ENCODE data around the gene NTN1.
A peak's percentile ranks its signal among the peaks of the same experiment; 100 is the strongest.

Gene NTN1

GRCh38 chr17:9185142-9185541, 163.8 kb downstream of the NTN1 start:
- Histone ChIP-seq H3K4me2 (peak overlapping the region; percentile 82; the same call in 1 of the 2 replicates), H4K20me1 (peaks cover 59% of the 10 kb centered on the region), H3K9me3 (no peaks in the 10 kb centered on the region), H3K36me3 (no peaks in the 10 kb centered on the region), H3K27me3 (peaks cover 63% of the 10 kb centered on the region), H3K4me1 (peaks cover 65% of the 10 kb centered on the region), H3K4me3 (no peak overlapping the region), H3K9ac (no peak overlapping the region), H3K27ac (no peak overlapping the region)
- no peak for TF ChIP-seq Cebpa-rat (IDR thresholded peaks at IDR 0.05)

- H3K27me3 ChIP-seq = peaks cover 56% of the 10 kb centered on the region
- H3K9me3 ChIP-seq = no peaks in the 10 kb centered on the region
- TF ChIP-seq Cebpa-rat (IDR thresholded peaks at IDR 0.05) = no peak
- peaks cover 52% of the 10 kb centered on the region for H4K20me1 ChIP-seq
- no peak overlapping the region for H3K4me3 ChIP-seq
- H3K4me1 ChIP-seq = peaks cover 65% of the 10 kb centered on the region
- no peak overlapping the region for H3K9ac ChIP-seq
- H3K27ac ChIP-seq = no peak overlapping the region
- H3K4me2 ChIP-seq = peak overlapping the region; percentile 22; the same call in 1 of the 2 replicates
- H3K36me3 ChIP-seq = no peaks in the 10 kb centered on the region
Observed at GRCh38 chr17:9185688-9186284, 164.5 kb downstream of the NTN1 start.

DNA sequence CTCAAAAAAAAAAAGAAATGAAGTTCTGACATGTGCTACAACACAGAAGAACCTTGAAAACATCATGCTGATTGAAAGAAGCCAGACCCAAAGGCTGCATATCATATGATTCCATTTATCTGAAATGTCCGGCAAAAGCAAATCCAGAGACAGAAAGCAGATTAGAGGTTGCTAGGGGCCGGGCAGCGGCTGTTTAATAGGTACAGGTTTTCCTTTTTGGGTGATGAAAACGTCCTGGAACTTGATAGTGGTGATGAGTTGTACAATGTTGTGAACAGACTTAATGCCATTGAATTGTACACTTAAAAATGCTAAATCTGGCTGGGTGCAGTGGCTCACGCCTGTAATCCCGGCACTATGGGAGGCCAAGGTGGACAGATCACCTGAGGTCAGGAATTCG, 166.5 kb downstream of the NTN1 start:
- Histone ChIP-seq H3K36me3 (no peaks in the 10 kb centered on the region), H3K9ac (no peak overlapping the region), H3K4me2 (no peak overlapping the region), H4K20me1 (peaks cover 32% of the 10 kb centered on the region), H3K4me1 (peaks cover 60% of the 10 kb centered on the region), H3K27ac (no peak overlapping the region), H3K27me3 (peaks cover 36% of the 10 kb centered on the region), H3K9me3 (no peaks in the 10 kb centered on the region), H3K4me3 (no peak overlapping the region)
- TF ChIP-seq Cebpa-rat (IDR thresholded peaks at IDR 0.05) = no peak

DNA sequence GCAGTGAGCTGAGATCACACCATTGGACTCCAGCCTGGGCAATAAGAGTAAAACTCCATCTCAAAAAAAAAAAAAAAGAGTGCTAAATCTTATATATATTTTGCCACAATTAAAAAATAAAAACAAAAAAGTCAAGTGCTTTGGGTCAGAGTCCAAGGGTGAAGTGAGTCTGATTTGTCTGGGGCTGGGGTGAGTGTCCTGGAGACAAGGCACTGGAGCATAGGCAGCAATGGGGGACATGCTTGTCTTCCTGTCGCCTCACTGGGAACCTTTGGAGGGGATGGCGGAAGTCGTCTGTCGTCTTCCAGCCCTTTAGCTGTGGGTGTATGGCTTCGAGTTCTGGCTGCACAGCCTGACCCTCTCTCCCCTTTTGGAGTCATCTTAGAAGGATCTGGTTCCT, 167.1 kb downstream of the NTN1 start:
- Histone ChIP-seq H3K27me3 (peaks cover 36% of the 10 kb centered on the region), H3K4me2 (peak overlapping the region; percentile 79), H3K9me3 (no peaks in the 10 kb centered on the region), H3K9ac (no peak overlapping the region), H3K4me1 (peaks cover 60% of the 10 kb centered on the region), H3K27ac (no peak overlapping the region), H4K20me1 (peaks cover 27% of the 10 kb centered on the region), H3K36me3 (no peaks in the 10 kb centered on the region), H3K4me3 (no peak overlapping the region)
- TF ChIP-seq Cebpa-rat (IDR thresholded peaks at IDR 0.05) = no peak

DNA sequence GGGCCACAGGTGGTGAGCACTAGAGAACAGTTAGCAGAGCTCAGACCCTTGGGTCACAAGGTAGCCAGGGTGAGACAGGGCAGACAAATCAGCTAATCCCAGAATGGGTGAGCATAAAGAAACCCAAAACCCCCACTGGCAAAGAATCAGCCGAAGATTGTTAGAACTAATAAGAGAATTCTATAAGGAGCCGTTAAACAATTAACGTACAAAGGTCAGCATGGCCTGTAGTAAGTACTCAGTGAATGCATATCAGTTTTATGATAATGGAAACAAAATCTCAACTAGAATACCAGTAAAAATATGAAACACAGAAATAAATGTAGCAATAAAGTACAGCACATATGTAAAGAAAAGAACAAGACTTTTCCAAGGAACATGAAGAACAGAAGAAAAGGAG, 168.6 kb downstream of the NTN1 start:
- Histone ChIP-seq H3K9me3 (no peaks in the 10 kb centered on the region), H3K4me3 (no peak overlapping the region), H3K36me3 (no peaks in the 10 kb centered on the region), H3K27me3 (peaks cover 24% of the 10 kb centered on the region), H3K9ac (no peak overlapping the region), H3K27ac (no peak overlapping the region), H3K4me2 (peak overlapping the region; percentile 79), H4K20me1 (peaks cover 12% of the 10 kb centered on the region; the same call in 1 of the 2 replicates), H3K4me1 (peaks cover 59% of the 10 kb centered on the region)
- no peak for TF ChIP-seq Cebpa-rat (IDR thresholded peaks at IDR 0.05)

DNA sequence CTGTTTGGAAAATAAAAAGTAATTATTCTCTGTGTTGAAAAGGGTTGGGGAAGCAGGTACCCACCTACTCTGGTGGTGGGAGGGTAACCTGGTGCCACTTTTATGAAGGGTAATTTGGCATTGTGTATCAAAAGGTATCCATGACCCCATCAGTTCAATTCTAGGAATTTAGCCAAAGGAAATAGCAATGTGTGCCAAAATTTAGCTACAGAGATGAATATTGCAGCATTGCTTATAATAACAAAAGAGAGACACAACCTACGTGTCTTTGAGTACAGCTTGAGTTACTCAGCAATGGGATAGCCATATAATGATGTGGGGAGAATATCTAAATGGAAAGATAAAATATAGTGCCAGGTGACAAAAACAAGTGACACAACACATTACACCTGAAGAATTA, 170.7 kb downstream of the NTN1 start:
- H3K36me3 ChIP-seq = no peaks in the 10 kb centered on the region
- H3K27me3 ChIP-seq = peaks cover 2% of the 10 kb centered on the region; the same call in 1 of the 2 replicates
- no peak overlapping the region for H3K27ac ChIP-seq
- H3K4me2 ChIP-seq = peak overlapping the region; percentile 63
- H3K4me1 ChIP-seq = peaks cover 68% of the 10 kb centered on the region
- no peak overlapping the region for H3K9ac ChIP-seq
- TF ChIP-seq Cebpa-rat (IDR thresholded peaks at IDR 0.05) = no peak
- no peaks in the 10 kb centered on the region for H3K9me3 ChIP-seq
- H4K20me1 ChIP-seq = peaks cover 5% of the 10 kb centered on the region; the same call in 1 of the 2 replicates
- no peak overlapping the region for H3K4me3 ChIP-seq

- Histone ChIP-seq H3K27ac (no peak overlapping the region), H3K9ac (no peak overlapping the region), H3K36me3 (no peaks in the 10 kb centered on the region), H3K4me1 (peaks cover 74% of the 10 kb centered on the region), H4K20me1 (0 out of 2 replicates have a peak, but pooled peaks cover 5% of the 10 kb centered on the region), H3K4me3 (no peak overlapping the region), H3K4me2 (peak overlapping the region; percentile 44), H3K9me3 (no peaks in the 10 kb centered on the region), H3K27me3 (no peaks in the 10 kb centered on the region)
- TF ChIP-seq Cebpa-rat (IDR thresholded peaks at IDR 0.05) = no peak
Observed at GRCh38 chr17:9195411-9195810, 174.1 kb downstream of the NTN1 start.

- H3K9me3 ChIP-seq = no peaks in the 10 kb centered on the region
- no peak overlapping the region for H3K27ac ChIP-seq
- H3K4me1 ChIP-seq = peaks cover 81% of the 10 kb centered on the region
- no peak for TF ChIP-seq Cebpa-rat (IDR thresholded peaks at IDR 0.05)
- no peaks in the 10 kb centered on the region for H3K27me3 ChIP-seq
- H3K4me2 ChIP-seq = peak overlapping the region; percentile 44
- no peak overlapping the region for H3K9ac ChIP-seq
- H4K20me1 ChIP-seq = 0 out of 2 replicates have a peak, but pooled peaks cover 5% of the 10 kb centered on the region
- H3K36me3 ChIP-seq = no peaks in the 10 kb centered on the region
- no peak overlapping the region for H3K4me3 ChIP-seq
Observed at GRCh38 chr17:9195961-9196670, 174.8 kb downstream of the NTN1 start.

- peaks cover 78% of the 10 kb centered on the region for H3K4me1 ChIP-seq
- no peaks in the 10 kb centered on the region for H3K27me3 ChIP-seq
- H3K9me3 ChIP-seq = no peaks in the 10 kb centered on the region
- peak overlapping the region; percentile 76 for H3K4me2 ChIP-seq
- peak overlapping the region; percentile 56; the same call in 1 of the 2 replicates for H3K27ac ChIP-seq
- H3K9ac ChIP-seq = no peak overlapping the region
- 0 out of 2 replicates have a peak, but pooled peaks cover 5% of the 10 kb centered on the region for H4K20me1 ChIP-seq
- no peak for TF ChIP-seq Cebpa-rat (IDR thresholded peaks at IDR 0.05)
- no peaks in the 10 kb centered on the region for H3K36me3 ChIP-seq
- no peak overlapping the region for H3K4me3 ChIP-seq
Observed at GRCh38 chr17:9199571-9200551, 178.6 kb downstream of the NTN1 start.
